ENCODE measurements around the gene GMEB2. TPM values are rescaled to one million over a fixed set of nuclear protein-coding genes. Genes with fewer than 3 reads are reported as not detected.
"Not testable (repeated sequence)": the region's sequence is repeated elsewhere in the genome, so short reads cannot be mapped to it uniquely, and the experiment has no call there.

The GMEB2 gene
- total RNA-seq, 2 experiments from 2014 or later = 20.5 to 21.6 TPM

DNA sequence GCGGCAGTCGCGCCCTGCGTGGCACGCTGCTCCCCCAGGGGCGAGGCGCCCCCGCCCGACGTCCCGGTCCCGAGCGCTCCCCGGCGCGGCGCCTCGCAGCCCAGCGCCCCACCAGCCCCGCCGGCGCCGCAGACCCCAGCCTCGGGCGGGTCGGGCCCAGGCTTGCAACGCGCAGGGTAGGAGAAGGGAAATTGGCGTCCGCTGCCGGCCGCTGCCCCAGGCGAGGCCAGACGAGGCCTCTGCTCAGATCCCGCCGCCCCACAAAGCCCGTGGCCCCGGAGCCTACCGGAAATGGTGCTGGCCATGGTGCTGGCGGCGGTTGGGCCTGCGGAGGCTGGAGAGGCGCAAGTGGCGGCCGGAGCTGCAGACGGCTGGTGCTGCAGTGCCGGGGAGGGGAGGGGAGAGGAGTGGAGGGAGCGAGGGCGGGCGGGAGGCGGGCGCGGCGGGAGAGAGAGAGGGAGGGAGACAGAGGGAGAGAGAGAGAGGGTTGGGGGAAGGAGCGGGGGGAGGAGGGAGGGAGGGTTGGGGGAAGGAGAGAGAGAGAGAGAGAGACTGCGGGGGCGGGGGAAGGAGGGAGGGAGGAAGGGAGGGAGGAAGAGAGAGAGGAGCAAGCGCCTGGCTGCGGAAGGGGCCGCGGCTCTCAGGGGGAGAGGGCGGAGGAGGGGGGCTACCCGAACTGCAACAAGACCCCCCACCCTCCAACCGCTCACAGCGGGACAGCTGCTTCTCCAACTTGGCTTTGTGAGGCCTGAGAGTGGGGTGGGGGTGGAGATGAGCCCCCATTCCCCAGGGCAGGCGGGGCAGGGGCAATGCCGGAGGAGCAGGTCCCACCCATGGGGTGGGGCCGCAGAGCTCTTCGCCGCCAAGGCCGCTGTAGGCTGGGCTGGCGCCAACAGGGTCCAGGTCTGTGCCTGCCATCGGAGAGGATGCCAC lies 26.4 kb upstream of the GMEB2 start, which contains the start of gene STMN3:
Gene STMN3 (minus strand): TSS at position 384 of the 933 bp plus-strand sequence. CDS start 79 bp downstream, at position 305.
- peak within 1 kb of the TSS; percentile 56 for H3K27ac Mint-ChIP-seq
- ATAC-seq (ENCODE audit: low read depth) = peak; percentile 43

DNA sequence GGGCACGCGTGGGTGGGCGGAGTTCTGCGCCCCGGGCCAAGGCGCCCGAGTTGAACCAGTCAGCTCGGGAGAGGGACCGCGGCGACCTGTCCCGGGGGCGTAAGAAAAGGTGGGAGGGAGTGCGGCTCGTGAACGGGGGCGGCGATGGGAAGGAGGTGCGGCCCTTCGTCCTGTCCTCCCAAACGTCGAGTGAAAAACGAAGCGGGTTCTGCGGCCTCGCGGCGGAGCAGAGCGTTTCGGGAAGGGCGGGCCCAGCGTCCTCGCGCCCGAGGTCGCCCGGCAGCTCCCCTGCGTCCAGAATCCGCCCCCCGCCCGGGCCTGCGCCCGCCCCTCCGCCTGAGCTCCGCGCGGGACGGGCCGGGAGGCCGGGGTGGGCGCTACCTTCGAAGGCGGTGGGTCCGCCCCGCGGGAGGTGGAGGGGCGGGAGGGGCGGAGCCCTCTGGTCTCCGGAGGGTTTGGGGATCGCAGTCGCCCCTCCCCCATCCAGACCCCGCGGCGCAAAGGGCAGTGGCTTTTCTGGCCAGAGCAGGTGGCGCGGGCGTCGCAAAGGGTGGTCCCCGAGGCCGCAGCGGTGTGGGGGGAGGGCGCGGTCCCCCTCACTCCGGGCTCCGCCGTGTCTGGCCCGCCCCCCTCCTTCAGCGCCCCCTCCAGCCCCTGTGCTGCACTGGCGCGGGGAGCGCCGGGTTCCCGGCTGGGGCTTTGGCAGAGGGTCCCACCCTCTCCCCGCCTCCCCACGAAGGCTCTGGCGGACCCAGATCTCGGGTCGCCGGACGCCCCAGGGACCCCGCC lies 25.5 kb upstream of the GMEB2 start:
- H3K4me1 Mint-ChIP-seq = peaks cover 12% of the 10 kb centered on the region
- H3K27me3 Mint-ChIP-seq = peaks cover 9% of the 10 kb centered on the region
- DNase-seq (peak; percentile 51), ATAC-seq (ENCODE audit: low read depth) (peak; percentile 17)
- H3K9me3 Mint-ChIP-seq = no peaks in the 10 kb centered on the region
- no peaks in the 10 kb centered on the region for H3K36me3 Mint-ChIP-seq
- H3K4me3 Mint-ChIP-seq = peak overlapping the region; percentile 76
- POLR2A ChIA-PET = interaction anchor here (1.0 to 1.5 kb wide), 2 partner anchors 7 to 11 kb away, joined by 3 to 7 read pairs; no protein-coding TSS in a partner anchor
- no peak overlapping the region for H3K27ac Mint-ChIP-seq

More for the DNA sequence above, 26.4 kb upstream of the GMEB2 start, which contains the start of gene STMN3:
- H3K4me3 Mint-ChIP-seq = peak within 1 kb of the TSS; percentile 85
- no peaks in the 10 kb centered on the region for H3K9me3 Mint-ChIP-seq
- POLR2A ChIA-PET = interaction anchor here (0.5 to 1.5 kb wide), 3 partner anchors 8 to 19 kb away, joined by 3 to 7 read pairs (median 4); no protein-coding TSS in a partner anchor
- DNase-seq = peak; percentile 83
- peaks cover 9% of the 10 kb centered on the region for H3K27me3 Mint-ChIP-seq
- H3K36me3 Mint-ChIP-seq = no peaks in the 10 kb centered on the region
- H3K4me1 Mint-ChIP-seq = peaks cover 12% of the 10 kb centered on the region

GRCh38 chr20:63651942-63652191 lies 25.0 kb upstream of the GMEB2 start:
- Mint-ChIP-seq H3K4me1 (peaks cover 12% of the 10 kb centered on the region), H3K27me3 (peaks cover 9% of the 10 kb centered on the region), H3K27ac (no peak overlapping the region), H3K36me3 (no peaks in the 10 kb centered on the region), H3K4me3 (peak overlapping the region; percentile 76), H3K9me3 (no peaks in the 10 kb centered on the region)
- POLR2A ChIA-PET = no interaction called here
- no peak for DNase-seq
- ATAC-seq (ENCODE audit: low read depth) = peak; percentile 5

DNA sequence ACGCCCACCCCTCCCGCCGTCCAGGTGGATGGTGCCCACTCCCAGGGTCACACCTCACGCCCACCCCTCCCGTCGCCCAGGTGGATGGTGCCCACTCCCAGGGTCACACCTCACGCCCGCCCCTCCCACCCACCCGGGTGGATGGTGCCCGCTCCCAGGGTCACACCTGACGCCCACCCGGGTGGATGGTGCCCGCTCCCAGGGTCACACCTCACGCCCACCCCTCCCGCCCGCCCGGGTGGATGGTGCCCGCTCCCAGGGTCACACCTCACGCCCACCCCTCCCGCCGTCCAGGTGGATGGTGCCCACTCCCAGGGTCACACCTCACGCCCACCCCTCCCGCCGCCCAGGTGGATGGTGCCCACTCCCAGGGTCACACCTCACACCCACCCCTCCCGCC lies 23.6 kb upstream of the GMEB2 start:
- POLR2A ChIA-PET; ATAC-seq (ENCODE audit: low read depth); H3K4me3 Mint-ChIP-seq; H3K27me3 Mint-ChIP-seq; H3K9me3 Mint-ChIP-seq; H3K27ac Mint-ChIP-seq; H3K36me3 Mint-ChIP-seq; DNase-seq: not testable (repeated sequence)
- H3K4me1 Mint-ChIP-seq = peaks cover 12% of the 10 kb centered on the region

GRCh38 chr20:63648895-63649589 lies 22.1 kb upstream of the GMEB2 start:
- POLR2A ChIA-PET = no interaction called here
- Mint-ChIP-seq H3K27ac (no peak overlapping the region), H3K9me3 (no peaks in the 10 kb centered on the region), H3K4me3 (no peak overlapping the region), H3K36me3 (no peaks in the 10 kb centered on the region), H3K4me1 (peaks cover 5% of the 10 kb centered on the region), H3K27me3 (peaks cover 9% of the 10 kb centered on the region)
- no peak for DNase-seq
- ATAC-seq (ENCODE audit: low read depth) = no peak

DNA sequence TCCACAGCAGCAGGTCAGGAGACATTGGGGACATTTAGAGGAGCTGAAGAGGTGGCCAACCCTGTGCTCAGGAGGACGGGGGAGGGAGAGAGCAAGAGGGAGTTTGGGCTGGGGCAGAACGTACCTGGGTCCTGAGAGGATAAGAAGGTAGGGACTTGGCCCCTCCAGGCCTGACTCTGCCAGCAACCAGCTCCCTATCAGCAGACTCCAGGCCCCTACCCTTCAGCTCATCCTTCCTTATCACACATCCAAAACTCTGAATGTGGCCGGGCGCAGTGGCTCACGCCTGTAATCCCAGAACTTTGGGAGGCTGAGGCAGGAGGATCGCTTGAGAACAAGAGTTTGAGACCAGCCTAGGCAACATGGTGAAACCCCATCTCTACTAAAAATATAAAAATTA lies 21.3 kb upstream of the GMEB2 start:
- peaks cover 3% of the 10 kb centered on the region for H3K4me1 Mint-ChIP-seq
- peaks cover 9% of the 10 kb centered on the region for H3K27me3 Mint-ChIP-seq
- no peaks in the 10 kb centered on the region for H3K36me3 Mint-ChIP-seq
- H3K4me3 Mint-ChIP-seq = no peak overlapping the region
- no peak for DNase-seq
- no peak for ATAC-seq (ENCODE audit: low read depth)
- H3K9me3 Mint-ChIP-seq = no peaks in the 10 kb centered on the region
- POLR2A ChIA-PET = no interaction called here
- no peak overlapping the region for H3K27ac Mint-ChIP-seq

DNA sequence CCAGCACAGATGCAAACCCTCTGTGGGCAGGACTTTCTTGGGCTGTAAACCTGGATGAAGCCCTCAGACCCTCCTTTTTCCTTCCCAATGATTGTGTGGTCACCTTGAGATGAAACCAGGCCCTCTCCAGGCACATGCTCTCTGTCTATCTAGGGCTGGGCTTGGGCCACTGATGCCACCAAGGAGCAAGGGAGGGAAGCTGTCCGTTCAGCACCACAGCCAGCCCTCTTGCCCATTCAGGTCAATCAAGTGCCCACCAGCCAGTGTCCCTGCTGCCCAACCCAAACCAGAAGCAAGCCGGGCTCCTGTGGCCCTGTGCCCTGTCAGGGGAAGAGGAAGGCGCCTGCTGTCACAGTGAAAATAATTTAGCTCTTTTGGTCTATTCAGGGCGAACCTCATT lies 18.3 kb upstream of the GMEB2 start:
- Mint-ChIP-seq H3K9me3 (no peaks in the 10 kb centered on the region), H3K27me3 (no peaks in the 10 kb centered on the region), H3K4me3 (no peak overlapping the region), H3K27ac (no peak overlapping the region), H3K36me3 (no peaks in the 10 kb centered on the region), H3K4me1 (peaks cover 2% of the 10 kb centered on the region)
- ATAC-seq (ENCODE audit: low read depth) (no peak), DNase-seq (no peak)
- POLR2A ChIA-PET = interaction anchor here (0.7 to 0.8 kb wide), 2 partner anchors 8 to 18 kb away, joined by 3 read pairs; partner anchors contain the start of genes GMEB2 and STMN3

DNA sequence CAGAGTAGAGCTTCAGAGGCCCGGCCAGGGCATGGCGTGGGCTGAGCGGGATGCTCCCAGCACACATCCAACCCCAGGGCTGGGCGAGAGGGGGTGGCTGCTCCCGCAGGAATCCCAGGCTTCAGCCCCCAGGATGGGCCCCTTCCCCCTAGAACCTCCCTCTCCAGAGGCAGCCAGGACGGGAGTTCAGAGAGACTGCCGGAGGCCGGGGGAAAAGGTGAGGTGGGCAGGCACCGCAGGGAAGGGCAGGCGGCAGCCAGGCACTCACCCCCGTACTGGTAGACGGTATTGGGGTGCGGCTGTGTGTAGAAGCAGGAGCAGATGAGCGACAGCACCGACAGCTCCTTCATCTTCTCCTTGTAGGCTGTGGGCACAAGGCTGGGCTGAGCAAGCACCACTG lies 17.0 kb upstream of the GMEB2 start:
- ATAC-seq (ENCODE audit: low read depth) (no peak), DNase-seq (no peak)
- H3K4me3 Mint-ChIP-seq = no peak overlapping the region
- H3K36me3 Mint-ChIP-seq = no peaks in the 10 kb centered on the region
- POLR2A ChIA-PET = no interaction called here
- no peaks in the 10 kb centered on the region for H3K9me3 Mint-ChIP-seq
- no peaks in the 10 kb centered on the region for H3K27me3 Mint-ChIP-seq
- H3K27ac Mint-ChIP-seq = no peak overlapping the region
- H3K4me1 Mint-ChIP-seq = peaks cover 11% of the 10 kb centered on the region

DNA sequence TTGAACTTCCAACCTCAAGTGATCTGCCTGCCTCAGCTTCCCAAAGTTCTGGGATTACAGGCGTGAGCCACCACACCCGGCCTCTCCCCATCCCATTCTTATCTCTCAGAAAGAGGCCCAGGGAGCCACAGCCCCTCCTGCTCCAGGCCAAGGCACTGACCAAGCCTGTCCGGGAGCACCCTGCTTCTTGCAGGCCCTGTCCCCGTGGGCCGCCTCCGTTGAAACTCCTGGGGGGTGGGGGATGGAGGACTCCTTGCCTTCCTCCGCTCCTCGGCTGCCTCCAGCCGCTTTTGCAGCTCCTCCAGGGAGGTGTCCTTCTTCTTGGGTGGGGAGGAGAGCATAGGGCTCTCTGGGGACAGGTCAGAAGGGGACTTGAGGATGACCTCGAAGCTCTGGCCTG lies 16.6 kb upstream of the GMEB2 start:
- POLR2A ChIA-PET = no interaction called here
- H3K36me3 Mint-ChIP-seq = no peaks in the 10 kb centered on the region
- no peak overlapping the region for H3K27ac Mint-ChIP-seq
- peak overlapping the region; percentile 39 for H3K4me3 Mint-ChIP-seq
- DNase-seq = no peak
- peaks cover 13% of the 10 kb centered on the region for H3K4me1 Mint-ChIP-seq
- H3K27me3 Mint-ChIP-seq = no peaks in the 10 kb centered on the region
- no peaks in the 10 kb centered on the region for H3K9me3 Mint-ChIP-seq
- ATAC-seq (ENCODE audit: low read depth) = no peak

- DNase-seq (no peak), ATAC-seq (ENCODE audit: low read depth) (no peak)
- POLR2A ChIA-PET = interaction anchor here (0.7 to 5.5 kb wide), 9 partner anchors 11 to 222 kb away, joined by 3 to 109 read pairs (median 10); partner anchors contain the start of genes GMEB2, HELZ2, LIME1 and PPDPF
- Mint-ChIP-seq H3K36me3 (peaks cover 2% of the 10 kb centered on the region), H3K4me1 (peaks cover 20% of the 10 kb centered on the region), H3K9me3 (no peaks in the 10 kb centered on the region), H3K27ac (peak overlapping the region; percentile 80), H3K27me3 (no peaks in the 10 kb centered on the region), H3K4me3 (peak overlapping the region; percentile 78)
Observed at GRCh38 chr20:63642527-63643247, 15.8 kb upstream of the GMEB2 start.

- ATAC-seq (ENCODE audit: low read depth) = peak; percentile 68
Observed at GRCh38 chr20:63641792-63642523, 15.1 kb upstream of the GMEB2 start.

More at GRCh38 chr20:63641792-63642523, 15.1 kb upstream of the GMEB2 start:
- H3K4me3 Mint-ChIP-seq = peak overlapping the region; percentile 70
- DNase-seq = peak; percentile 98
- H3K36me3 Mint-ChIP-seq = peaks cover 2% of the 10 kb centered on the region
- no peaks in the 10 kb centered on the region for H3K27me3 Mint-ChIP-seq
- peak overlapping the region; percentile 70 for H3K27ac Mint-ChIP-seq
- POLR2A ChIA-PET = interaction anchor here (0.7 to 5.5 kb wide), 16 partner anchors 10 to 223 kb away, joined by 3 to 109 read pairs (median 6); partner anchors contain the start of genes GMEB2, HELZ2, LIME1 and PPDPF
- H3K4me1 Mint-ChIP-seq = peaks cover 25% of the 10 kb centered on the region
- no peaks in the 10 kb centered on the region for H3K9me3 Mint-ChIP-seq

All from activated naive CD8-positive, alpha-beta T cell treated with anti-CD3 and anti-CD28 coated beads, Interleukin-2, amount 10 ng/mL, durations not matched to agents 7 days and 5 days (primary cell).